ENCODE results near the gene LRP5.

Gene LRP5

DNA sequence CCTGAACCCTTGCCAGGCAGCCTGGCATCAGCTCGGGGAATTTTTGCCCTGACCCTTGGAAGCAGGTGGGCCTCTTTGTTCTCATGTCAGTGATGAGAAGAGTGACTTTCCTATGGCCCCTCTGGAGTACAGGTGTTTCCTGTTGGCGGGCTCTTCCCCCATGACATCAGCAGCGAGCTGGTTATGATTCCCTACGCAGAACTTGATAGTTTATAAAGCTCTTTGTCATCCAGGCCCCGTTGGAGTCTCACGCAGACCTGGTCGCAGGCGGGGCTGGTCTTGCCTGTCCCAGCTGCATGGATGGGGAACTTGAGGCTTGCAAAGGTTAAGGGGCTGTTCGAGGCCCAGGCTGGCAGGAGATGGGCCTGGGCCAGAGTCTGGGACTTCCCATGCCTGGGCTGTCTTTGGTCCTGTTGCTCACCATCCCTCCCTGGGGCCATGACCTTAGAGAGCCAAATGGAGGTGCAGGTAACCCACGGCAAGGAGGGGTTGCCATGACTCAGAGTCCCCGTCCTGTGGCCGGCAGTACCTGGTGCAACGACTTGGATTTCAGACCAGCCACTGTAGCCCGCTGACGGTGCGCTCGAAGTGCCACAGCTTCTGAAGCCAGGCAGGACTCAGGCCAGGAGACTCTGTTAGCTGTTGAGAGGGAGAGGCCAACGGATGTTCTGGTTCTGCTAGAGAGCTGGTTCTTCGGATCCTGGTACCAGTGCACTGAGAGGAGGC, 102.3 kb downstream of the LRP5 start:
- TF ChIP-seq SIN3A (IDR thresholded peaks at IDR 0.05; ENCODE audit: borderline replicate concordance, insufficient read depth, low read length) (no peak), FOXP2 (optimal IDR thresholded peaks at IDR 0.05; ENCODE audit: borderline replicate concordance, extremely low read depth, extremely low read length, insufficient read depth) (no peak), POLR2AphosphoS5 (IDR thresholded peaks at IDR 0.05; ENCODE audit: low read depth, low read length) (no peak), TAF1 (IDR thresholded peaks at IDR 0.05; ENCODE audit: borderline replicate concordance, insufficient read depth, low read length) (no peak), REST (IDR thresholded peaks at IDR 0.05; ENCODE audit: insufficient read depth in 1 of 2, low read depth in 2 of 2, low read length in 2 of 2) (no peak)

GRCh38 chr11:68416070-68416578, 103.7 kb downstream of the LRP5 start:
- TF ChIP-seq SIN3A (IDR thresholded peaks at IDR 0.05; ENCODE audit: borderline replicate concordance, insufficient read depth, low read length) = no peak
- no peak for TF ChIP-seq FOXP2 (optimal IDR thresholded peaks at IDR 0.05; ENCODE audit: borderline replicate concordance, extremely low read depth, extremely low read length, insufficient read depth)
- TF ChIP-seq REST (IDR thresholded peaks at IDR 0.05; ENCODE audit: insufficient read depth in 1 of 2, low read depth in 2 of 2, low read length in 2 of 2) = no peak
- no peak for TF ChIP-seq TAF1 (IDR thresholded peaks at IDR 0.05; ENCODE audit: borderline replicate concordance, insufficient read depth, low read length)
- TF ChIP-seq POLR2AphosphoS5 (IDR thresholded peaks at IDR 0.05; ENCODE audit: low read depth, low read length) = no peak

DNA sequence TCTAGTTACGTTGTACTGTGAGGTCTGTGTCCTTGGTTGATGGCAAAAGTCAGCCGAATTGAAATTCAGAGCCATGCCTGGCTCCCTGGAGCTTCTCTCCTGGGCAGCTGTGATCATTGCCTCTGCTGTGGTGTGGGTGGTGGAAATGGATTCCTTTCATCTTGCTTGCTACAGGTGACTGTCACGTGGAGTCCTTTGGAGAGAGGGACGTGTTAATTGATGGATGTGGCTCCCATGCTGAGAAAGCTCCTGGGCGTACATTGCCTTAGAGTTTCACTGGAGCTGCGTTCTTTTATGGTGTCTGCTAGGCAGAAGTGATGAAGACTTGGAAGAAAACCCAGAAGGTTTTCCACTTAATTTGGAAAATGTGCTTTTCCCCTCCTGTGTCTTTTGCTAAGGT, 106.3 kb downstream of the LRP5 start:
- TF ChIP-seq SIN3A (IDR thresholded peaks at IDR 0.05; ENCODE audit: borderline replicate concordance, insufficient read depth, low read length) = no peak
- TF ChIP-seq TAF1 (IDR thresholded peaks at IDR 0.05; ENCODE audit: borderline replicate concordance, insufficient read depth, low read length) = no peak
- TF ChIP-seq POLR2AphosphoS5 (IDR thresholded peaks at IDR 0.05; ENCODE audit: low read depth, low read length) = no peak
- no peak for TF ChIP-seq REST (IDR thresholded peaks at IDR 0.05; ENCODE audit: insufficient read depth in 1 of 2, low read depth in 2 of 2, low read length in 2 of 2)
- TF ChIP-seq FOXP2 (optimal IDR thresholded peaks at IDR 0.05; ENCODE audit: borderline replicate concordance, extremely low read depth, extremely low read length, insufficient read depth) = no peak

- TF ChIP-seq TAF1 (IDR thresholded peaks at IDR 0.05; ENCODE audit: borderline replicate concordance, insufficient read depth, low read length) (no peak), FOXP2 (optimal IDR thresholded peaks at IDR 0.05; ENCODE audit: borderline replicate concordance, extremely low read depth, extremely low read length, insufficient read depth) (no peak), SIN3A (IDR thresholded peaks at IDR 0.05; ENCODE audit: borderline replicate concordance, insufficient read depth, low read length) (no peak), POLR2AphosphoS5 (IDR thresholded peaks at IDR 0.05; ENCODE audit: low read depth, low read length) (no peak), REST (IDR thresholded peaks at IDR 0.05; ENCODE audit: insufficient read depth in 1 of 2, low read depth in 2 of 2, low read length in 2 of 2) (no peak)
Observed at GRCh38 chr11:68420171-68420570, 107.8 kb downstream of the LRP5 start.
